Measurements from ENCODE around the gene HTR1B.

Gene HTR1B

DNA sequence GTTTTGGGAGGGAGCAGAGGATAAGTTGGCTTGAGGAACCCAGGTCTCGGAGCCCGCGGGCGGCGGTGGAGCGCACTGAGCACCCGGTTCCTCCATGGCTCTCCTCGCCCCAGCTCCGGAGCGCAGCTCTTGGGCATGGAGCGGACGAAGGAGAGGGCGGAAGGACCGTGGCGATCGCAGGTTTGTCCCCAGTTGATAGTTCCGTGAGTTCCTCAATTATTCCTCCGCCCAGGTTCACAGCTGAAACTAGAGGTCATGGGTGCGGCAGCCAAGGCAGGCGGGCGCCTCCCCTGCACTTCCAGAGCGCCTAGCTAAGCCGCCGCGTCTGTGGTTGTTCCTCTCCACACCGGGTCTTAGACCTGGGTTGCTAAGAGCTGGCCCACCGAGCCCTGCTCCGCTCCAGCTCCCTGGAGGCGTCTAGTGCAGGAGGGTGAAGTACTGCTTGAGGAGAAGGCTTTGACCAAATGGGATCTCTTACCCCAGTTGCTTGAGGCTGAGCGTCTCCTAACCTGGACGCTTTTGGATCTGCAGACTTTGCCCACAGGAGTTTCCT lies at the start of gene HTR1B:
TSS of gene HTR1B (minus strand) at position 184 of the 553 bp plus-strand sequence. CDS start at position 96, 88 bp downstream.
- no peak for DNase-seq (ENCODE audit: low read depth)

DNA sequence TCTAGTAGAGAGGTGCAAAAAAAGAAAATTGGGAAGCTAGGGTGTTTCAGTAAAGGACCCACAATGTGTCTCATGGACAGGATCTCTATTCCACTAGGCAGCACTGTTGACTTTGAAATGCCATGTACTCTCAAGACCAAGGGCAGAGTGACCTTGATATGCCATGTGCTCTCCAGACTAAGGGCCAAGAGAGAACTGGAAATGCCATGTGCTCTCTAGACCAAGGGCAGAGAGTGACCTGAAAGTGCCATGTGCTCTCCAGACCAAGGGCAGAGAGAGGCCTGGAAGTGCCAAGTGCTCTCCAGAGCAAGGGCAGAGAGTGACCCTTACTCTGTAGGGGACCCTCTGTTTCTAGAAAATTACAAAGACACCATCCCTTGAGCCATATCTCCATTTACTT lies 49.3 kb upstream of the HTR1B start:
- DNase-seq (ENCODE audit: low read depth): no peak

DNA sequence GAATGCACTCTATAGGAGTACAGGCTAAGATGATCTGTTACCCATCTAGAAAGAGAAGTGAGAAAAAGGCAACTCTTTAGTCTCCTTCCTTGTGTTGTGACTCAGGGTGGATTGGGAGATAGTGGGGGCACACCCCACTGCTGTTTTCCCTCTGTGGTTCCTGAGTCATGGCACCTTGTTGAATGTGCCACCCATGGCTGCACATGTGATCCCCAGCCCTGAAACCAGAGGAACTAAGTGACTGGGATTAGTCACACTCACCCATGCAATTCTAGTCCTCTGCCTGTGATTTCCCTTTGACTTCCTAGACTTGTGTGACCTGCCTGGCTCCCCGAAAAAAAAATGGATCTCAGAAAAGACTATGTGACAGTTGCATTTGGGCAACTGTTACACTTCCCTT lies 48.6 kb upstream of the HTR1B start:
- no peak for DNase-seq (ENCODE audit: low read depth)

DNA sequence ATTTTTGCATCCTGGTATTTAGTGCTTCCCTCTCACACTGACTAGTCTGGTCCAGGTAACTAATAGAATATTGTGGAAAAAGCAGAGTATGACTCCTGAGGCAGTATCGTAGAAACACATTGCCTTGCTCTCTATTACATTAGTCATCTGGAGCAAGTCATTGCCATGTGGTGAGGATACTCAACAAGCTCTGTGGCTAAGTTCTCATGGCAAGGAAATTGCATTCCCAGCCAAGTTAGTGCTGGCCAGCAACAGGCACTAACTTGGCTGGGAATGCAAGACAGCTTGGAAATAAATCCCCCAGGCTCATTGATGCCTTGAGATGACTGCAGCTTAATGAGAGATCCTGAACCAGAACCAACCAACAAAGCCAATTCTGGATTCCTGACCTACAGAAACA lies 39.7 kb upstream of the HTR1B start:
- peak; percentile 2 for DNase-seq (ENCODE audit: low read depth)

- no peak for DNase-seq (ENCODE audit: low read depth)
These were observed 29.2 kb upstream of the HTR1B start for GRCh38 chr6:77492530-77492929.

DNA sequence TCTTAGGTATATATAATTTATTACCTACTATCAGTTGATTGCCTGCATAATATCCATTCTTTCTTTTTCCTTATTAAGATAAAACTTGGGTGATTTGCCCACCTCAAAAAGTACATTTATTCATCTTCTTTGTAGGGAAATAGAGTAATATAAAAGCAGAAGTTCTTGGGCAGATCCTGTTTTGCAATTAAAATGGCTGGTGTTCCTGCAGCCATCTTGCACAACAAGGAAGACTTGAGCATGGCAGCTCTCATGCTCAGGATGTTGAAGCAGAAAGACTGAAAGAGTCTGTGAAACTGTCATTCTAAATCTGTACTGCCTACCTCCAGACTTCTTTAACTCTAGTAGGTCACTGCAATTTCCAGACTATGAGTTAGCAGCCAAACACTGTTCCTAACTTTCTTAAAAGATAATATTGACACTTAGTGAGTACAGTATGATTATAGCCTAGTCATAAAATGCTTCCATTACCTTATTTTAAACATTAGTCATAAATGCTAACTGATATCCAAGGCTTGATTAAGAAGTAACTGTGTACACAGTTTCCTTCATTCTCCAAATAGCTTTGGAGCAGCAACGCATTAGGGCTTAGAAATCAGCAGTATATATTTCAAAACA lies 24.6 kb upstream of the HTR1B start:
- no peak for DNase-seq (ENCODE audit: low read depth)

DNA sequence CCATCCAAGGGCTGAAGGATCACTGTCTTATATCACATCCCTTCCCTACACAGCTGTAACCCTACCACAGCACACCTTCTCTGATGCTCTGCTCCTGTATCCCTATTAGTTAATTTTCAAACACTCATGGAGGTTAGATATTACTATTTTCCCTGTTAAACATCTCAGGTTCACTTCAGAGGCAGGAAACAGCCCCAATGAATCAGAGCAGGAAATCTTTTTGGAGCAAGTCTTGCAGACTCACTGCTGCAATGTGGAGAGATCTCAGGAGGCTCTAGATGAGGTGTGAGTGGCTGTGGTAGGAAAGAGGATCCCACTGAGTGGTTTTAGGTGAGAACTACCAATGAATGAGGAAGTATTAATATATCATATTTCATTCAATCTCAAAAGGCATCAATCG lies 19.7 kb upstream of the HTR1B start:
- no peak for DNase-seq (ENCODE audit: low read depth)

GRCh38 chr6:77474973-77475372 lies 11.7 kb upstream of the HTR1B start:
- DNase-seq (ENCODE audit: low read depth): no peak

GRCh38 chr6:77474286-77474956 lies 11.1 kb upstream of the HTR1B start:
- no peak for DNase-seq (ENCODE audit: low read depth)

DNA sequence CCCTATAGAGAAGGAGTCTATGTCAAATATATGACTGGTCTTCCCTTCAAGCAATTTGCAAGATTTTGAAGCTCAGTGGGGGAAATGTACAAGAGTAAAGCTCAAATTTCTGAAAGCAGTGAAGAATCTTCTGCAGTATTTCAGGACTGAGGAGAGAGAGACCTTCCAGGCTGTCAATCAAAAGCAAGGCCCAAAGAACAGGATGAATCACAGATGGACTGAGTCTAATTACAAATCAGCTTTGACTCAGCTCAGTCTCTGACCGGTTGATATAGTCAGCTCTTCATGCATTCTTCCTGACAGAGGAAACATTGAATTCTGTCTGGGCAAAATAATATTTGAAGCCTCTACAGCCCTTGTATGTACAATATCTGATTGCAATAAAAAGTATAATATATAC lies 7.7 kb upstream of the HTR1B start:
- DNase-seq (ENCODE audit: low read depth): no peak

- no peak for DNase-seq (ENCODE audit: low read depth)
These were observed 5.6 kb upstream of the HTR1B start for GRCh38 chr6:77468939-77469338.

GRCh38 chr6:77466451-77467437 lies 3.5 kb upstream of the HTR1B start:
- no peak for DNase-seq (ENCODE audit: low read depth)

GRCh38 chr6:77466055-77466450 lies 2.8 kb upstream of the HTR1B start:
- peak; percentile 38 for DNase-seq (ENCODE audit: low read depth)

GRCh38 chr6:77464495-77464867 lies 1.2 kb upstream of the HTR1B start:
- DNase-seq (ENCODE audit: low read depth): no peak

GRCh38 chr6:77463861-77464494 lies 687 bp upstream of the HTR1B start:
- no peak for DNase-seq (ENCODE audit: low read depth)

DNA sequence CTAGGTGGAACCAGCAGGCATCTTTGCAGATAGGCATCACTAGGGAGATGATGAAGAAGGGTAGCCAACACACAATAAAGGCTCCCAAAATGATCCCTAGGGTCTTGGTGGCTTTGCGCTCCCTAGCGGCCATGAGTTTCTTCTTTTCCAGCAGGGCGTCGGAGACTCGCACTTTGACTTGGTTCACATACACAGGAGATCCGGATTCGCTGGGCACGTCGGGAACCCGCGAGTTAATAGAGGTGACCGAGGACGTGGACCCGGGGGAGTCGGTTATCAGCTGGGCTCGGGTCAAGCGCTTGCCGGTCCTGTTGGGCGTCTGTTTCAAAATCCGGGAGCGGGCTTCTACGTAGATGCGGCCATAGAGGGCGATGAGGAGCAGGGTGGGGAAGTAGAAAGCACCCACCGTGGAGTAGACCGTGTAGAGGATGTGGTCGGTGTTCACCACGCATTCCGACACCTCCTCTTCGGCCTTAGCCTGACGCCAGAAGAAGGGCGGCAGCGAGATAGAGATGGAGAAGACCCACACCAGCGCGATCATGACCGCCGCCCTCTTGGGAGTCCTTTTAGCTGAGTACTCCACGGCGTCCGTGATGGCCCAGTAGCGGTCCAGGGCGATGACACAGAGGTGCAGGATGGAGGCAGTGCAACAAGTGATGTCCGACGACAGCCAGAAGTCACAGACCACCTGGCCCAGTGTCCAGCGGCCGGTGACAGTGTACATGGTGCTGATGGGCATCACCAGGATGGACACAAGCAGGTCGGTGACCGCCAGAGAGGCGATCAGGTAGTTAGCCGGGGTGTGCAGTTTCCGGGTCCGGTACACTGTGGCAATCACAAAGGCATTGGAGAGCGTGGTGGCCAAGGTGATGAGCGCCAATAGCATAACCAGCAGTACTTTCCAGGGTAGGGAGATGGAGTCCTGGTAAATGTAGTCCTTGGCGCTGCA lies 658 bp downstream of the HTR1B start:
- no peak for DNase-seq (ENCODE audit: low read depth)

DNA sequence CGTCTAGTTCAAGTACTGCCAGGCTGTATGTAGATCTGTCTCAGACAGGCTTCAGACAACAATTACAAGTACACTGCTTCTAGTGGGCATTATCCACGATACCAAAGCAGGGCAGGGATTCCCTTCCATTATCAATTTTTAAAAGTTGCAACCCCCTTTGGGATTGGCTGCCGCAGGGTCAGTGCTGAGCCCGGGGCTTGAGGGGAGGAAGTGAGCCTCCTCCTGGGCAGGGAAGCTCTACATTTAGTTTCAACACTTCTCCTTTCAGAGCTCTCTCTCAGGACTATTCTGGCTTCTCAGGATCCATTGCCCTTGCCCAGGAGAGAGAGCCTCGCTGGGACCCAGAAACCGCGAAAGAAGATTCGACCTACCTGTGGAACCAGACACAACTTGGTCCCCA lies 1.5 kb downstream of the HTR1B start:
- DNase-seq (ENCODE audit: low read depth): no peak

DNA sequence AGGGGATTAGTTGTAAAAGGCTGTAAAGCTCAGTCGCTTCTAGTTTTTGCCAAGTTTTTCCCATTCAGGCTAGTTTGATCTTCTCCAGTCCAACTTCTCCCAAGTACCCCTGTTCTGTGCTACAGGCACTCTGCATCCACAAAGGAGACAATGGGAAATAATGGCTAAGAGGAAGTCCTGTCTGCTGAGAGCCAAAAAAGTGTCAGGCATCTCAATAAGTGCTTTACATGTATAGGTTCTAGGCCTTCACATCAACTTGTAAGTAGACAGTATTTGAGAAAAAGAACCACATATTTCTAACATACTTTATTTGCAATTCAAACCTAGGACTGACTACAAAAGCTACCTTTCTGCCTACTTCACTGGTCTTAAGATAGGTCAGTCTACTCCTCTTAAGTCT lies 4.9 kb downstream of the HTR1B start:
- no peak for DNase-seq (ENCODE audit: low read depth)

- peak; percentile 80 for DNase-seq (ENCODE audit: low read depth)
These were observed 5.5 kb downstream of the HTR1B start for GRCh38 chr6:77457720-77458349.

DNA sequence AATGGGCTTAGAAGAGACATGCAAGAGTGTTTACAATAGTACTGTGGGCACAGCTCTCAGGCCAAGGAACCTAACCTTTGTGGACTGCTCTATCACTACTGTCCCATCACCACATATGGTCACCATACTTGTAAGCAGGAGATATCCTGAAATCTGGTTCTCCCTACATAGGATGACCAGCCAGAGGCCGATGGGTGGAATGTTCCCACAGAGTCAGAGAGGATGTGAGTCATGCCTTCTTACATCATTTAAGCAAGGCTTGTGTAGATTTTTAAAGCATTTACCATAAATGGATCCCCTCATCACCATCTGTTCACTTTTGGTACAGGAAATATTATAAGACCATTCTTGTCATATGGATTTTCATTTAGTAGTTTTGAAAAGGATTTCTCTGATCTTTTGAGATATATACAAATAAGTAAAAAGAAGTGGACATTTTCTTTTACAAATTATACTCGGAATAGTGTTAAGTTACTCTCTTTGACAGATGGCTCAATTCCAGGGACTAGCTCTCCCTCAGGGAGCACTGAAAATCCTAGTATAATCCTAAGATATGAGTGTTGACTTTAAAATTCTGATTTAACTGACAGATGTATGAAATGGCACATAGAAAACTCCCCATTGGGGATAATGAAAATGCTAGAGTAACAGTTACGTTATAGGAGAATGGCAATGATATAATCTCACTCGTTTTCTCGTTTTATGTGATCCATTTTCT lies 6.6 kb downstream of the HTR1B start:
- DNase-seq (ENCODE audit: low read depth): peak; percentile 88
